Natural killer cell treated with Interleukin-12 subunit alpha and Interleukin-12 subunit beta and Interleukin-15 and Interleukin-18, amount 100 ng/mL, for 72 hours (primary cell): ENCODE data around the gene SRGAP3. TPM values are rescaled to one million over a fixed set of nuclear protein-coding genes. Genes with fewer than 3 reads are reported as not detected.

Source experiments
- ATAC-seq, 2 donors: fragments of 150-1000 bp; cut with Tn5 transposase in 1 of 2; sonication (Bioruptor Pico), chemical (Tn5 transposase) in 1 of 2; 2 replicates each; pipeline ENCODE4 v1.10.0; 2021
- DNase-seq: peaks from one replicate; pipeline ENCODE4 v3.0.0; 2022; ENCODE audit warnings: low spot score
- H3K27ac Mint-ChIP-seq, 2 donors: 1 replicate in 1 of 2; 2 replicates in 1 of 2; pipeline ENCODE4 v1.8.0; 2022; ENCODE audit warnings: mixed read lengths in 2 of 2, mild to moderate bottlenecking in 1 of 2, moderate library complexity in 1 of 2
- H3K27me3 Mint-ChIP-seq, 2 donors: 1 replicate in 1 of 2; 2 replicates in 1 of 2; pipeline ENCODE4 v1.8.0; 2022; ENCODE audit warnings: mixed read lengths in 2 of 2
- H3K36me3 Mint-ChIP-seq: one replicate; pipeline ENCODE4 v1.8.0; 2022; ENCODE audit warnings: mixed read lengths
- H3K4me1 Mint-ChIP-seq, 2 donors: 1 replicate in 1 of 2; 2 replicates in 1 of 2; pipeline ENCODE4 v1.8.0; 2022; ENCODE audit warnings: low read depth in 2 of 2, mixed read lengths in 2 of 2, mild to moderate bottlenecking in 1 of 2
- H3K4me3 Mint-ChIP-seq: one replicate; pipeline ENCODE4 v1.8.0; 2022; ENCODE audit warnings: mixed read lengths
- H3K9me3 Mint-ChIP-seq: 2 replicates; pipeline ENCODE4 v1.8.0; 2022; ENCODE audit warnings: mixed read lengths
- total RNA-seq, 2 donors: library from RNA; stranded (reverse); gene quantifications; one replicate each; pipeline ENCODE4 v1.2.3, GENCODE V29; 2022

Gene SRGAP3
- total RNA-seq, 2 donors from 2014 or later, result 0.33 to 1.6 TPM

DNA sequence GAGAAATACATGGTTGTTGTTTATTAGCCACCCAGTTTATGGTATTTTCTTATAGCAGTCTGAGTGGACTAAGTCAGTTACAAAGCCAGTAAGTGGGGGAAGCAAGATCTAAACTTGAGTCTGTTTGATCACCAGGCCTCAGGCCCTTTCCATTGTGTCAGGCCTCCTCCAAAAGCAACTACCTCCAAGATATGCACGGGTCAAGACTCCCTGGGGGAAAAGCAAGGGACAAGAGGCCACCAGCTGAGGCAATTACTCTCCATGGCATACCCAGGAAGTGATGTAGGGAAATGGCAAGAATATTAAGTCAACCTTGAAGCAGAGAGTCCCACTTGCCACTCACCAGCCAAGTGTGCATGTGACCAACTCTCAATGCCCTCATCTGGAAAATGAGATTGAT is 28.6 kb upstream of the SRGAP3 start:
- Mint-ChIP-seq H3K27me3 (peaks cover 16 to 21% of the 10 kb centered on the region in 2 donors), H3K9me3 (no peaks in the 10 kb centered on the region), H3K27ac (no peak overlapping the region), H3K36me3 (no peaks in the 10 kb centered on the region), H3K4me3 (no peak overlapping the region), H3K4me1 (no peaks in the 10 kb centered on the region)
- ATAC-seq (no peak), DNase-seq (no peak)

GRCh38 chr3:9276761-9277370 is 27.4 kb upstream of the SRGAP3 start:
- no peak for ATAC-seq

DNA sequence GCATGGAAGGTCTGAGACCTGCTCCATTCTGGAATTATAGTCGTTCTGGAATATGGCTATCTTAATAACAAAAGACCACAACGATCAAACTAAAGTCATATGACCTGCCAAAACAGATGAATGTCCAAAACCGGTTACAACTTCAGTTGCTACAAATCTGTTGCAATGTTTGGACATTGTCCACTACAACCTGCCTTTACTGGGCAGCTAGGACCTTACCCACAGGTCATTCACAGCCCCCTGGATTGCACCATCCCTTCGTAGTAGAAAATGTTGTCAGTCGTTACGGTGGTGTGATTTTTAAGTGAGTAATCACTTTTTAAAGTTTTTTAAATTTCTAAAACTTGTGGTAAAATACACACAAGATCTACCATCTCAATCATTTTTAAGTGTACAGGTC is 22.5 kb upstream of the SRGAP3 start:
- Mint-ChIP-seq H3K27me3 (peaks cover 19 to 21% of the 10 kb centered on the region in 2 donors), H3K4me3 (no peak overlapping the region), H3K4me1 (no peaks in the 10 kb centered on the region), H3K27ac (no peak overlapping the region), H3K36me3 (no peaks in the 10 kb centered on the region), H3K9me3 (no peaks in the 10 kb centered on the region)
- DNase-seq, result no peak
- ATAC-seq, result no peak

More at GRCh38 chr3:9276761-9277370, 27.4 kb upstream of the SRGAP3 start:
- H3K36me3 Mint-ChIP-seq, result no peaks in the 10 kb centered on the region
- H3K27me3 Mint-ChIP-seq, result peaks cover 19 to 21% of the 10 kb centered on the region in 2 donors
- no peaks in the 10 kb centered on the region for H3K9me3 Mint-ChIP-seq
- H3K27ac Mint-ChIP-seq, result no peak overlapping the region
- H3K4me1 Mint-ChIP-seq, result no peaks in the 10 kb centered on the region
- H3K4me3 Mint-ChIP-seq, result no peak overlapping the region
- no peak for DNase-seq

DNA sequence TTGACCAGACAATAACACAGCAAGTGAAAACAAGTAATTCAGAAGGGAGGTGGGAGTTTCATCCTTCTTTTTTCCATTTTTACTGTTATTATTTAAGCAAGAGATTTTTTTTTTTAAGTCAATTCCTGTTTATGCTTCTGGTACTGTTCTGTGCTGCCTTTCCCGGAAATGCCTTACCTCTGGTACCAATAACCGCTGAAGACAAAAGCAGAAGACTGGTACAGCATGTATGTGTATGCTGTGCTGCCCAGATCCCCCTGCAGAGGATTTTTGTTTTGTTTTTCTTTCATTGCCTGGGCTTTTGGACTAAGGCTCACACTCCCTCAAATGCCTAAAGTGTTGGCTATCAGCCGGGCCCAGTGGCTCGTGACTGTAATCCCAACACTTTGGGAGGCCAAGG is 21.3 kb upstream of the SRGAP3 start:
- H3K36me3 Mint-ChIP-seq, result no peaks in the 10 kb centered on the region
- H3K27ac Mint-ChIP-seq, result no peak overlapping the region

DNA sequence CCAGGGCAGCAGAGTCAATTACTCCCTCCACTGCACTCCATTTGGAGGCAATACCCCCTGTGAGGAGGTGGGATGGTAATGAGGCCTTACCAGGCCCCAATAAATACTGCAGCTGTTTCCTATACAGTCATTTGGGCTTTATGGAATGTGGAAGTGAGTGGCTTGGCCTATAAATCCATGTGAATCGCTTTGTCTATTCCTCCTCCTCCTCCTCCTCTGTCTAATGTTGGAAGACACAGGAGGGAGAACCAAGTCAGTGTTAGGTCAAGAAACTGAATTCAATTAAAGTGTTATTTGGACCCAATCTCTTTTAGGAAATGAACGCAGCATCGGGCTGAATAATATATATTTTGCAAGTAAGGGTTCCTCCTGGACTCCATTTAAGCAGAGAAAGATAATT is 17.3 kb upstream of the SRGAP3 start:
- no peak for ATAC-seq
- no peaks in the 10 kb centered on the region for H3K4me1 Mint-ChIP-seq
- no peaks in the 10 kb centered on the region for H3K9me3 Mint-ChIP-seq
- no peaks in the 10 kb centered on the region for H3K36me3 Mint-ChIP-seq
- no peak for DNase-seq
- no peak overlapping the region for H3K4me3 Mint-ChIP-seq
- peaks cover 11 to 17% of the 10 kb centered on the region in 2 donors for H3K27me3 Mint-ChIP-seq
- H3K27ac Mint-ChIP-seq, result no peak overlapping the region

More for the DNA sequence above, 21.3 kb upstream of the SRGAP3 start:
- Mint-ChIP-seq H3K9me3 (no peaks in the 10 kb centered on the region), H3K27me3 (peaks cover 17% of the 10 kb centered on the region in 2 donors), H3K4me1 (no peaks in the 10 kb centered on the region), H3K4me3 (no peak overlapping the region)
- DNase-seq (no peak), ATAC-seq (no peak)

DNA sequence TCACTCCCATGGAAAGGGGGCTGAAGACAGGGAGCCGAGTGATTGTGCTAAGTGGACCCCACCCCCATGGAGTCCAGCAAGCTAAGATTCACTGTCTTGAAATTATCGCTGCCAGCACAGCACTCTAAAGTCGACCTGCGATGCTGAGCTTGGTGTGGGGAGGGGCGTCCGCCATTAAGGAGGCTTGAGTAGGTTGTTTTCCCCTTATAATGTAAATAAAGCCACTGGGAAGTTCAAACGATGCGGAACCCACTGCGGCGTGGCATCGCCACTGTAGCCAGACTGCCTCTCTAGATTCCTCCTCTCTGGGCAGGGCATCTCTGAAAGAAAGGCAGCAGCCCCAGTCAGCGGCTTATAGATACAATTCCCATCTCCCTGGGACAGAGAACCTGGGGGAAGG is 10.9 kb upstream of the SRGAP3 start:
- H3K36me3 Mint-ChIP-seq, result no peaks in the 10 kb centered on the region
- no peak overlapping the region for H3K27ac Mint-ChIP-seq
- DNase-seq, result no peak
- H3K9me3 Mint-ChIP-seq, result no peaks in the 10 kb centered on the region
- no peak overlapping the region for H3K4me3 Mint-ChIP-seq
- H3K4me1 Mint-ChIP-seq, result no peaks in the 10 kb centered on the region
- peaks cover 23 to 25% of the 10 kb centered on the region in 2 donors for H3K27me3 Mint-ChIP-seq
- no peak for ATAC-seq

- no peak for ATAC-seq
- H3K27ac Mint-ChIP-seq, result no peak overlapping the region
- H3K36me3 Mint-ChIP-seq, result no peaks in the 10 kb centered on the region
- no peak for DNase-seq
- H3K4me3 Mint-ChIP-seq, result no peak overlapping the region
- peaks cover 22% of the 10 kb centered on the region in 2 donors for H3K27me3 Mint-ChIP-seq
- H3K9me3 Mint-ChIP-seq, result no peaks in the 10 kb centered on the region
- no peaks in the 10 kb centered on the region for H3K4me1 Mint-ChIP-seq
Observed at GRCh38 chr3:9257092-9257491, 7.6 kb upstream of the SRGAP3 start.

DNA sequence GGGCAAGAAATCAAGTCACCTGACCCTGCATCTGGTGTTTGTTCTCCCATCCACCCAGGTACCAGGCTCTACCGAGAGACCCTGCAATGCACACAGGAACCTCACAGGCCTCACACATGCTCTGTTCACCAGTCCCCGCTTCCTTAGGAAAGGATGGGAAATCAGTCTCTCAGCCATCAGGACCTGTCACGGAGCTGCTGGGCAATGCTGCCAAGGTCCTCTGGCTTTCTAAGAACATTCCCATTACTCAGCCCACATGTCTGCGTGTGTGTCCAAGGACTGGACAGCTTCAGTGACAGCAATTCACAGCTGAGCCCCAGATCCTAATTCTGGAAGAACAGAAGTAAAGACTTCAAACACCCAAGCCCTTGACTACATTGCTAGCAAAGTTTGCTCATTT is 6.5 kb upstream of the SRGAP3 start:
- DNase-seq (no peak), ATAC-seq (no peak)
- H3K27ac Mint-ChIP-seq, result no peak overlapping the region
- H3K4me1 Mint-ChIP-seq, result no peaks in the 10 kb centered on the region
- H3K27me3 Mint-ChIP-seq, result peaks cover 12 to 18% of the 10 kb centered on the region in 2 donors
- H3K9me3 Mint-ChIP-seq, result no peaks in the 10 kb centered on the region
- H3K4me3 Mint-ChIP-seq, result no peak overlapping the region
- no peaks in the 10 kb centered on the region for H3K36me3 Mint-ChIP-seq

DNA sequence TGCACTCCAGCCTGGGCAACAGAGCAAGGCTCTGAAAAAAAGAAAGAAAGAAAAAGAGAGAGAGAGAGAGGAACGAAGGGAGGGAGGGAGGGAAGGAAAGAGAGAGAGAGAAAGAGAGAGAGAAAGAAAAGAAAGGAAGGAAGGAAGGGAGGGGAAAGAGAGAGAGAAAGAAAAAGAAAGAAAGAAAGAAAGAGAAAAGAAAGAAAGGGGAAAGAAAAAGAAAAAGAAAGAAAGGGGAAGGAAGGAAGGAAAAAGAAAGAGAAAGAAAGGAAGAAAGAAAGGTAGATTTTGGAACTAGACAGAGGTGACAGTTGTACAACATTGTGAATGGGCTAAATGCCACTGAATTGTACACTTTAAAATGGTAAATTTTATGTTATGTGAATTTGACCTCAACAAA is 5.3 kb upstream of the SRGAP3 start:
- DNase-seq (no peak), ATAC-seq (no peak)
- H3K4me1 Mint-ChIP-seq, result peaks cover 1 to 3% of the 10 kb centered on the region in 2 donors
- peaks cover 14 to 16% of the 10 kb centered on the region in 2 donors for H3K27me3 Mint-ChIP-seq
- H3K9me3 Mint-ChIP-seq, result no peaks in the 10 kb centered on the region
- no peaks in the 10 kb centered on the region for H3K36me3 Mint-ChIP-seq
- H3K4me3 Mint-ChIP-seq, result no peak overlapping the region
- H3K27ac Mint-ChIP-seq, result no peak overlapping the region

DNA sequence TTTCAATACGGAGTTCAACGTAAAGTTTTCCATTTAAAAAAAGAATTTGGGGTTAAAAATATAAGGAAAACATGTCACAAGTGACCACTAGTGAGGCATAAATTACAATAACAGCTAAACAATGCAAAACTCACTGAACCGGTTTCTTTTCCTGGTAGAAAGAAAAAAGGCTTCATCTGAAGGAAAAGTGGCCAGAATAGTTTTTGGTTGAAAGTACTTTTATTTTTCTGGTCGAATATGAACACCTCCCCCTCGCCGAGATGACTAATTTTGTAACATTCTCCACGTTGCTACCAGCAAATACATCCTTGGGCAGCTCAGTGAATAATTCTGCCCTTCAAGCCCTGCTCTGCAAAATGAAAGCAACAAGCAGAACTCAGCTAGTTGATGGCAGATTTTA is 3.9 kb upstream of the SRGAP3 start:
- no peak overlapping the region for H3K27ac Mint-ChIP-seq
- H3K27me3 Mint-ChIP-seq, result peaks cover 12 to 16% of the 10 kb centered on the region in 2 donors
- no peak for ATAC-seq

DNA sequence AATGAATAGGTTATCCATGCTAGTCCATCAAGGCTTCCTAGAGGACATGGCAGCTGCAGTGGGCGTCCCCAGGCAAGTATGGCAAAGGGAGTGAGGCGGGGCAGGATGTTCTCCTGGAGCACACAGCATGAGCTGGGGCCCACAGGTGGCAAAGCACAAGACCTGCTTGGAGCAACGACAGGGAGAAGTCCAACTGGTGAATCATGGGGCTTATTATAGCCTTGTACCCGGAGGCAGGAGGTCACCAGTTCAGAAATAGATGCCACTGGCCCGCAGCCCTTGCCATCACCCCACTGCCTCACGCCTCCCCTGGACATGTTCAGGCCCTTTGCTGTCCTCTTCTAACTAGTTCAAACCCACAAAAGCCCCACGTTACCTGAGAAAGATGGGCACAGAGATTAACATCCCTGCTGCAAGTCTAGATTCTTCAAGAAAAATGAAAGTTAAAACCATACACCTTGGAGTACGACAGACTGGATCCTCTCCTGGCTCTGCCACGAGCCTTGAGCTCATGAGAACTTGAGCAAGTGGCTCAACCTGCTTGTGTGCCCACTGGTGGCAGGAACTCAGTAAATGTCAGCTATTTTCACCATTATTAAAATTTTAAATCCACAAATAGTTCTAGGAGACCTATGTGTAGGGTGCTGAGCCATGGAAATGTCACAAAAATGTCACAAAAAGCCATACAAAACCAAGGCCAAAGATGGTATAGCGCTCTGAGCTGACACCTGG is 1.8 kb upstream of the SRGAP3 start:
- no peak overlapping the region for H3K27ac Mint-ChIP-seq
- no peak for ATAC-seq

More for the DNA sequence above, 3.9 kb upstream of the SRGAP3 start:
- no peak overlapping the region for H3K4me3 Mint-ChIP-seq
- H3K4me1 Mint-ChIP-seq, result peaks cover 16 to 17% of the 10 kb centered on the region in 2 donors
- no peaks in the 10 kb centered on the region for H3K9me3 Mint-ChIP-seq
- DNase-seq, result no peak
- no peaks in the 10 kb centered on the region for H3K36me3 Mint-ChIP-seq

DNA sequence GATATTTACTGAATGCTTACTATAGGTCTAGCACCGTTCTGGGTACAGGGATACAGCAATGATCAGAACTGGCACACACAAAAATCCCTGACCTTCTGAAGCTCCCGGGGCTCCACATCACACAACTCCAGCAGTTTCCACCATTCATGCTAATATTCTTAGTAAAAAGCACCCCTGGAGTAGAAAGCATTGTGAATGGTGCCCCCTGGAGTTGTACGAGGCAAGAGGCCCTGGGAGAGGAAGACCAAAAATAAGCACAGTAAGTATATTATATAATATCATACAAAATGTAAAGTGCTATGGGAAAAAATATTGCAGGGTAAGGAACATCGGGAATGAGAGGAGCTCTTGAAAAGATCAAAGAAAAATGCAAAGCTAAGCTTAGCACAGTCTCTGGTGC is 790 bp upstream of the SRGAP3 start:
- ATAC-seq (no peak), DNase-seq (no peak)
- Mint-ChIP-seq H3K9me3 (no peaks in the 10 kb centered on the region), H3K27ac (no peak overlapping the region), H3K27me3 (peaks cover 7 to 16% of the 10 kb centered on the region in 2 donors), H3K4me3 (no peak overlapping the region), H3K36me3 (no peaks in the 10 kb centered on the region), H3K4me1 (peaks cover 19 to 22% of the 10 kb centered on the region in 2 donors)

More for the DNA sequence above, 1.8 kb upstream of the SRGAP3 start:
- no peaks in the 10 kb centered on the region for H3K36me3 Mint-ChIP-seq
- peaks cover 9 to 16% of the 10 kb centered on the region in 2 donors for H3K27me3 Mint-ChIP-seq
- no peak for DNase-seq
- no peaks in the 10 kb centered on the region for H3K9me3 Mint-ChIP-seq
- H3K4me3 Mint-ChIP-seq, result no peak overlapping the region
- H3K4me1 Mint-ChIP-seq, result peaks cover 19 to 22% of the 10 kb centered on the region in 2 donors

DNA sequence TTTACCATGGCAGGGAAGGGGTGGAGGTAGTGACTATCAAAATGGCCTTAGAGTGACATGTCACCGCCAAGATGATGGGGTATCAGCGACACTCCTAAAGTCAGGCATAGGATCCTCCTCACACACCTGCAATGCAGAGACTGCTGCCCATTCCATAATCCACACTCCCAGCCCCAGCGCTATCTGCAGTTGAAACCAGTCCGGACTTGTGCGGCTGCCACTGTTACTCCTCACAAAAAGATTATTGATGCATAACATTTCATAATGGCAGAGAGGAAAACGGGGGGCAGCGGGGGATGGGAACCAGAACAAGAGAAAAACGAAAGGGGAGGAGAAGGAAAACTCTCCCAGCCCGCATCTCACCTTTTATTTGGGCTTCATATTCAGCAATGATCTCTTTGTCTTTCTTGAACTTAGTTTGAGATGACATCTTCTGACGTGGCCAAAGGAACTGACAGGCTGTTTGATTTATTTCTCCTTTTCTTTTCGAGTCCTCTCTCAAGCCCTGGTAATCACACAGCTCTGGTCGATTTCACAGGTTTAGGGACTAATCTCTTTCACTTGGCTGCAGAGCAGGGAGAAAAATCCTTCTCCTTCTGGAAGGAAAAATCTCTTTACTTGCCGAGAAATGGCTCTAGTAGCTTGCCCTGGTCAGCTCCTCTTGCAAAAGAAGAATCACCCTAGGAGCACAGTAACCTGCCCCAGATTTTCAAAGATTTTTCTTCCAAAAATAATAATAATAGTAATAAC is 749 bp downstream of the SRGAP3 start:
- H3K27ac Mint-ChIP-seq, result no peak overlapping the region
- no peaks in the 10 kb centered on the region for H3K9me3 Mint-ChIP-seq
- ATAC-seq (no peak), DNase-seq (no peak)
- peaks cover 5 to 7% of the 10 kb centered on the region in 2 donors for H3K27me3 Mint-ChIP-seq
- peaks cover 19 to 22% of the 10 kb centered on the region in 2 donors for H3K4me1 Mint-ChIP-seq
- no peaks in the 10 kb centered on the region for H3K36me3 Mint-ChIP-seq
- peak overlapping the region; percentile 92 for H3K4me3 Mint-ChIP-seq
